ENCODE measurements around the gene EML6. TPM values are rescaled to one million over a fixed set of nuclear protein-coding genes. Genes with fewer than 3 reads are reported as not detected.

The EML6 gene
- total RNA-seq, 4 donors from 2014 or later: 2.7 to 42.5 (median 11.9) TPM

- Histone ChIP-seq H3K27ac (no peak overlapping the region), H3K36me3 (no peaks in the 10 kb centered on the region), H3K9me3 (no peaks in the 10 kb centered on the region), H3K27me3 (no peaks in the 10 kb centered on the region), H3K4me1 (peaks cover 3 to 6% of the 10 kb centered on the region in 2 donors), H3K4me3 (no peak overlapping the region)
- no peak for TF ChIP-seq POLR2A (IDR thresholded peaks at IDR 0.05)
- TF ChIP-seq CTCF (IDR thresholded peaks at IDR 0.05 in 4 of 5, conservative IDR thresholded peaks at IDR 0.05 in 1 of 5): no peak
- ATAC-seq: no peak
- intact Hi-C loops (cut with DNase I; ENCODE audit: low total_unique reads): no loop called here
- no peak for DNase-seq
- in situ Hi-C loops (cut with MboI; ENCODE audit: low sequenced_read_pairs in 4 of 4): no loop called here
These were observed 229.0 kb downstream of the EML6 start for GRCh38 chr2:54952425-54952824.

DNA sequence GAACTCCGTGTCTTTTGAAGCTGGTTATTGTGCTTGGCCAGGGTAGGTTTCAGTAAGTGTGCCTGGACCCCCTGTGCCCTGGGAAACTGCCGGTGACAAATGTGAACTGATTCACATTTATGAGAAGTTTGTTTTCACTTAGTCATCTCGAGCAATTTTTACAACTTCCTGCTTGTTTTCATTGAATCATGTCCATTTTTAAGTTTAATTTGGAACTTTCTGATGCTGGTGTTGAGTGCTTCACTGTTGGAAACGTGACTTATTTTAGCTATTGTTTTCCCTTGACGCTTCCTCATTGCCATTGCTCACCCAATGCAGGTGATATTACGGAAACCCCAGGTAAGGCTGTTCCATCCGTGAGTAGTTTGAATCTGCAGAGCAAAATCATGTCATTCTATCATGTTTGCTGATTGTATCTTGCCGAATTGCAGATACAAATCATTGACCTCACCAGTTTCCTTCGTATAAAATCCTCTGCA, 229.6 kb downstream of the EML6 start:
- DNase-seq: no peak
- intact Hi-C loops (cut with DNase I; ENCODE audit: low total_unique reads) (no loop called here), in situ Hi-C loops (cut with MboI; ENCODE audit: low sequenced_read_pairs in 4 of 4) (no loop called here)
- no peak for ATAC-seq
- H3K36me3 ChIP-seq: no peaks in the 10 kb centered on the region
- no peaks in the 10 kb centered on the region for H3K27me3 ChIP-seq
- no peaks in the 10 kb centered on the region for H3K9me3 ChIP-seq
- H3K4me1 ChIP-seq: no peaks in the 10 kb centered on the region
- TF ChIP-seq CTCF (IDR thresholded peaks at IDR 0.05 in 4 of 5, conservative IDR thresholded peaks at IDR 0.05 in 1 of 5): no peak
- TF ChIP-seq POLR2A (IDR thresholded peaks at IDR 0.05): no peak
- H3K4me3 ChIP-seq: no peak overlapping the region
- no peak overlapping the region for H3K27ac ChIP-seq

GRCh38 chr2:54954158-54954557, 230.7 kb downstream of the EML6 start:
- Histone ChIP-seq H3K9me3 (no peaks in the 10 kb centered on the region), H3K27me3 (no peaks in the 10 kb centered on the region), H3K4me3 (no peak overlapping the region), H3K27ac (no peak overlapping the region), H3K4me1 (no peaks in the 10 kb centered on the region), H3K36me3 (no peaks in the 10 kb centered on the region)
- DNase-seq (no peak), ATAC-seq (no peak)
- intact Hi-C loops (cut with DNase I; ENCODE audit: low total_unique reads): no loop called here
- TF ChIP-seq POLR2A (IDR thresholded peaks at IDR 0.05) (no peak), CTCF (IDR thresholded peaks at IDR 0.05 in 4 of 5, conservative IDR thresholded peaks at IDR 0.05 in 1 of 5) (no peak)
- in situ Hi-C loops (cut with MboI; ENCODE audit: low sequenced_read_pairs in 4 of 4): no loop called here

GRCh38 chr2:54954705-54955357, 231.4 kb downstream of the EML6 start:
- in situ Hi-C loops (cut with MboI; ENCODE audit: low sequenced_read_pairs in 4 of 4): no loop called here
- intact Hi-C loops (cut with DNase I; ENCODE audit: low total_unique reads): no loop called here
- no peaks in the 10 kb centered on the region for H3K36me3 ChIP-seq
- no peak overlapping the region for H3K4me3 ChIP-seq
- H3K27ac ChIP-seq: no peak overlapping the region
- no peaks in the 10 kb centered on the region for H3K4me1 ChIP-seq
- TF ChIP-seq CTCF (IDR thresholded peaks at IDR 0.05 in 4 of 5, conservative IDR thresholded peaks at IDR 0.05 in 1 of 5) (no peak), POLR2A (IDR thresholded peaks at IDR 0.05) (no peak)
- DNase-seq: no peak
- no peak for ATAC-seq
- no peaks in the 10 kb centered on the region for H3K9me3 ChIP-seq
- no peaks in the 10 kb centered on the region for H3K27me3 ChIP-seq

All from gastrocnemius medialis (tissue), 4 donors.